HCT116 (cell line): Measurements from ENCODE around the gene NKX2-2. TPM values are rescaled to one million over a fixed set of nuclear protein-coding genes. Genes with fewer than 3 reads are reported as not detected.

Experiments used
- ATAC-seq: fragments of 200-7000 bp; cut with Tn5 transposase; 2 replicates; pipeline ENCODE4 v1.9.1; 2020; ENCODE audit warnings: mild to moderate bottlenecking, moderate library complexity
- BruUV-seq: library from RNA; stranded (reverse); fragments of 400-500 nt; replicated peaks from 2 replicates; lab custom pipeline; 2021; lab: Mats Ljungman, UMichigan
- CTCF ChIA-PET: fragments of 300-600 bp; sonication (Branson Sonifier 250); formaldehyde crosslinking; loops from one replicate; lab custom pipeline; 2021; ENCODE audit warnings: antibody characterized with exemption; lab: Charles Lee
- POLR2A ChIA-PET: fragments of 300-600, 350-600 bp; sonication (Branson Sonifier 250); formaldehyde crosslinking; loops from one replicate; lab custom pipeline; 2021; ENCODE audit warnings: antibody characterized with exemption; lab: Charles Lee
- RAD21 ChIA-PET, 2 experiments: fragments of 300-600 bp; sonication (Branson Sonifier 250); formaldehyde crosslinking; loops; one replicate each; lab custom pipeline; 2023; ENCODE audit warnings: low total read pairs in 2 of 2; ENCODE audit not compliant: uncharacterized antibody in 2 of 2, unreplicated experiment in 2 of 2, low non-redundant PET in 1 of 2; lab: Charles Lee
- DNase-seq: peaks from one replicate; pipeline ENCODE4 v3.0.0-alpha.2; 2010; ENCODE audit warnings: low read depth, low spot score
- H2AFZ ChIP-seq: fragments of 200-600 bp; shearing (Covaris generic), sonication (generic); 2 replicates; pipeline ENCODE4 v1.6.1; 2017; ENCODE audit warnings: low read depth, mixed run types, mixed read lengths, antibody characterized with exemption, low read length; ENCODE audit not compliant: poor library complexity, severe bottlenecking
- H3K27ac ChIP-seq: 2 replicates; pipeline ENCODE4 v1.5.1; 2012; ENCODE audit warnings: low read depth, low read length
- H3K27me3 ChIP-seq: fragments of 200-600 bp; sonication (generic); 2 replicates; pipeline ENCODE4 v1.6.1; 2016; ENCODE audit warnings: mixed run types, low read length, mixed read lengths; ENCODE audit not compliant: insufficient read depth
- H3K36me3 ChIP-seq, 2 experiments: fragments of 200-500 bp in 1 of 2; fragments of 200-600 bp in 1 of 2; sonication (Bioruptor generic) in 1 of 2; sonication (generic) in 1 of 2; 2 replicates each; pipeline versions ENCODE4 v1.5.1 to v1.6.1; 2014 to 2016; ENCODE audit warnings: low read length in 2 of 2, inconsistent platforms in 1 of 2, mixed read lengths in 1 of 2, mixed run types in 1 of 2; ENCODE audit not compliant: insufficient read depth in 2 of 2, control insufficient read depth in 1 of 2
- H3K4me1 ChIP-seq, 2 experiments: fragments of 200-600 bp in 1 of 2; sonication (generic) in 1 of 2; 2 replicates each; pipeline versions ENCODE4 v1.5.1 to v1.6.1; 2012 to 2017; ENCODE audit warnings: low read length in 2 of 2, inconsistent platforms in 1 of 2, mild to moderate bottlenecking in 1 of 2, mixed read lengths in 1 of 2, mixed run types in 1 of 2, moderate library complexity in 1 of 2; ENCODE audit not compliant: insufficient read depth in 2 of 2, control insufficient read depth in 1 of 2
- H3K4me2 ChIP-seq: fragments of 200-600 bp; sonication (generic); 2 replicates; pipeline ENCODE4 v1.6.1; 2017; ENCODE audit warnings: mixed run types, low read length, mixed read lengths
- H3K4me3 ChIP-seq, 2 experiments: fragments of 200-600 bp in 1 of 2; sonication (generic) in 1 of 2; replicated peaks in 1 of 2; 2 replicates each; pipeline ENCODE4 v1.5.1; 2011 to 2016; ENCODE audit warnings: low read length in 2 of 2, control low read depth in 1 of 2, low read depth in 1 of 2, mild to moderate bottlenecking in 1 of 2, mixed read lengths in 1 of 2, mixed run types in 1 of 2
- H3K79me2 ChIP-seq: fragments of 200-600 bp; sonication (generic); 2 replicates; pipeline ENCODE4 v1.6.1; 2017; ENCODE audit warnings: mild to moderate bottlenecking, mixed run types, low read length, moderate library complexity, mixed read lengths; ENCODE audit not compliant: insufficient read depth
- H3K9ac ChIP-seq: fragments of 200-600 bp; sonication (generic); 2 replicates; pipeline ENCODE4 v1.6.1; 2016; ENCODE audit warnings: low read length, mixed read lengths
- H3K9me2 ChIP-seq: fragments of 200-600 bp; sonication (generic), shearing (Covaris generic); 2 replicates; pipeline ENCODE4 v1.6.1; 2017; ENCODE audit warnings: mixed run types, mild to moderate bottlenecking, moderate library complexity; ENCODE audit not compliant: insufficient read depth
- H3K9me3 ChIP-seq, 2 experiments: fragments of 200-500 bp in 1 of 2; fragments of 200-600 bp in 1 of 2; sonication (Bioruptor generic) in 1 of 2; sonication (generic) in 1 of 2; 2 replicates each; pipeline ENCODE4 v1.6.1; 2014 to 2017; ENCODE audit warnings: low read length in 2 of 2, mixed read lengths in 2 of 2, inconsistent platforms in 1 of 2, low read depth in 1 of 2, mild to moderate bottlenecking in 1 of 2, mixed run types in 1 of 2, moderate library complexity in 1 of 2; ENCODE audit not compliant: control insufficient read depth in 1 of 2, insufficient read depth in 1 of 2
- H4K20me1 ChIP-seq: fragments of 200-600 bp; sonication (generic), shearing (Covaris generic); 2 replicates; pipeline ENCODE4 v1.6.1; 2017; ENCODE audit warnings: mixed run types, mild to moderate bottlenecking, moderate library complexity; ENCODE audit not compliant: insufficient read depth
- CEBPB ChIP-seq: IDR thresholded peaks from 2 replicates; pipeline ENCODE4 v1.6.1; 2012; ENCODE audit warnings: low read depth
- EGR1 ChIP-seq: IDR thresholded peaks from 2 replicates; pipeline ENCODE4 v1.6.1; 2012; ENCODE audit warnings: low read depth
- ELF1 ChIP-seq: IDR thresholded peaks from 2 replicates; pipeline ENCODE4 v1.6.1; 2012; ENCODE audit warnings: low read depth, borderline replicate concordance
- EZH2 ChIP-seq: fragments of 200-600 bp; sonication (generic); IDR thresholded peaks from 2 replicates; pipeline ENCODE4 v1.6.1; 2017; ENCODE audit warnings: antibody characterized with exemption, mixed run types
- EZH2phosphoT487 ChIP-seq: fragments of 200-600 bp; IDR thresholded peaks from 2 replicates; pipeline ENCODE4 v1.6.1; 2018; ENCODE audit warnings: antibody characterized with exemption, borderline replicate concordance
- FOSL1 ChIP-seq: IDR thresholded peaks from 2 replicates; pipeline ENCODE4 v1.6.1; 2012; ENCODE audit warnings: low read depth
- JUND ChIP-seq: IDR thresholded peaks from 2 replicates; pipeline ENCODE4 v1.6.1; 2012
- POLR2A ChIP-seq: IDR thresholded peaks from 2 replicates; pipeline ENCODE4 v1.7.0; 2011; ENCODE audit warnings: borderline replicate concordance; ENCODE audit not compliant: insufficient read depth, insufficient read length; ENCODE audit errors: extremely low read depth
- POLR2AphosphoS5 ChIP-seq: IDR thresholded peaks from 2 replicates; pipeline ENCODE4 v1.6.1; 2011; ENCODE audit warnings: mild to moderate bottlenecking, low read depth, low read length, moderate library complexity
- RAD21 ChIP-seq: IDR thresholded peaks from 2 replicates; pipeline ENCODE4 v1.6.1; 2012; ENCODE audit warnings: low read depth, mild to moderate bottlenecking
- SP1 ChIP-seq: IDR thresholded peaks from 2 replicates; pipeline ENCODE4 v1.6.1; 2012; ENCODE audit warnings: low read depth
- SRF ChIP-seq: IDR thresholded peaks from 2 replicates; pipeline ENCODE4 v1.6.1; 2012; ENCODE audit warnings: low read depth
- TCF7L2 ChIP-seq: IDR thresholded peaks from 2 replicates; pipeline ENCODE4 v1.7.0; 2011; ENCODE audit warnings: borderline replicate concordance, inconsistent platforms; ENCODE audit not compliant: insufficient read depth, insufficient read length; ENCODE audit errors: extremely low read depth
- ZNF274 ChIP-seq: fragments of 200-500 bp; sonication (Bioruptor generic); IDR thresholded peaks from 2 replicates; pipeline ENCODE4 v1.6.1; 2014; ENCODE audit warnings: mild to moderate bottlenecking, low read depth, low read length, inconsistent platforms
- intact Hi-C: fragments of 100-400 bp; cut with micrococcal nuclease; formaldehyde crosslinking; loops from 2 replicates; pipeline ENCODE4 v1.10.0; 2022
- total RNA-seq: library from RNA; stranded (reverse); gene quantifications from one replicate; pipeline ENCODE4 v1.2.1, GENCODE V29; 2021; ENCODE audit not compliant: unreplicated experiment
- TF ChIP-seq, protein P1 (sequence below): IDR thresholded peaks from 2 replicates; pipeline ENCODE4 v1.6.1; 2012; ENCODE audit warnings: low read depth
- TF ChIP-seq, protein P2 (sequence below): IDR thresholded peaks from 2 replicates; pipeline ENCODE4 v1.6.1; 2011; ENCODE audit warnings: mild to moderate bottlenecking, low read length, moderate library complexity; ENCODE audit not compliant: insufficient replicate concordance; ENCODE audit errors: extremely low read depth
- TF ChIP-seq, protein P3 (sequence below): IDR thresholded peaks from 2 replicates; pipeline ENCODE4 v1.6.1; 2012
- TF ChIP-seq, protein P4 (sequence below): IDR thresholded peaks from 2 replicates; pipeline ENCODE4 v1.6.1; 2012

NKX2-2 gene
- total RNA-seq, 1 experiment from 2014 or later: not detected

DNA sequence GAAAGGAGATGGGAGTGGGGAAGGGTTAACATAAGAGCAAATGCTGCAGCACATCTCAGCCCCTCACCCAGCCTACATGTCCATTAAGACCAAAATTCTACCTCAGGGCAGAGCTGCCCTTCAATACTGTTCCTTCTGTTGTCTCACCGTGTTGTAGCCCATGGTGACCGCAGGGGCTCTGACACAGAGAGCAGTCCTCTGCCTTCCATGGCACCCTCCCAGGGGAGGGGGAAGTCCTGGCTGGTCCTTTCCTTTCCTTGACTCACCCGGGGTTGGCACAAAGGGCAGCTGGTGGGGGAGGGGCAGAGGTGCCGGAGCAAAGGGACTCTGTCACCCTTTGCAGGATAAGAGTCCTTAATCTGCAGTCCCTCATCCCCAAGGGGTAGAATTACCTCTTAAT lies 15.2 kb downstream of the NKX2-2 start:
- no peaks in the 10 kb centered on the region for H3K4me1 ChIP-seq
- H4K20me1 ChIP-seq: no peaks in the 10 kb centered on the region
- no peak overlapping the region for H3K4me3 ChIP-seq
- ChIA-PET POLR2A (no interaction called here), CTCF (no interaction called here), RAD21 (no interaction called here)
- no peaks in the 10 kb centered on the region for H3K27me3 ChIP-seq
- DNase-seq (no peak), ATAC-seq (no peak)
- intact Hi-C loops: no loop called here
- no peak overlapping the region for H3K27ac ChIP-seq
- H3K4me2 ChIP-seq: no peak overlapping the region
- H3K9me3 ChIP-seq: no peaks in the 10 kb centered on the region
- H3K36me3 ChIP-seq: peaks cover 0 to 11% of the 10 kb centered on the region in 2 experiments; a peak in 1 of 4 replicates
- H3K9ac ChIP-seq: no peak overlapping the region
- no peak overlapping the region for H2AFZ ChIP-seq
- no TSS peak for BruUV-seq
- TF ChIP-seq POLR2A (no peak), ZNF274 (no peak), SRF (no peak), EGR1 (no peak), ELF1 (no peak), CEBPB (no peak), FOSL1 (no peak), JUND (no peak), RAD21 (no peak), TCF7L2 (no peak), EZH2phosphoT487 (no peak), EZH2 (no peak), SP1 (no peak), POLR2AphosphoS5 (no peak)
- TF ChIP-seq, protein P1, sequence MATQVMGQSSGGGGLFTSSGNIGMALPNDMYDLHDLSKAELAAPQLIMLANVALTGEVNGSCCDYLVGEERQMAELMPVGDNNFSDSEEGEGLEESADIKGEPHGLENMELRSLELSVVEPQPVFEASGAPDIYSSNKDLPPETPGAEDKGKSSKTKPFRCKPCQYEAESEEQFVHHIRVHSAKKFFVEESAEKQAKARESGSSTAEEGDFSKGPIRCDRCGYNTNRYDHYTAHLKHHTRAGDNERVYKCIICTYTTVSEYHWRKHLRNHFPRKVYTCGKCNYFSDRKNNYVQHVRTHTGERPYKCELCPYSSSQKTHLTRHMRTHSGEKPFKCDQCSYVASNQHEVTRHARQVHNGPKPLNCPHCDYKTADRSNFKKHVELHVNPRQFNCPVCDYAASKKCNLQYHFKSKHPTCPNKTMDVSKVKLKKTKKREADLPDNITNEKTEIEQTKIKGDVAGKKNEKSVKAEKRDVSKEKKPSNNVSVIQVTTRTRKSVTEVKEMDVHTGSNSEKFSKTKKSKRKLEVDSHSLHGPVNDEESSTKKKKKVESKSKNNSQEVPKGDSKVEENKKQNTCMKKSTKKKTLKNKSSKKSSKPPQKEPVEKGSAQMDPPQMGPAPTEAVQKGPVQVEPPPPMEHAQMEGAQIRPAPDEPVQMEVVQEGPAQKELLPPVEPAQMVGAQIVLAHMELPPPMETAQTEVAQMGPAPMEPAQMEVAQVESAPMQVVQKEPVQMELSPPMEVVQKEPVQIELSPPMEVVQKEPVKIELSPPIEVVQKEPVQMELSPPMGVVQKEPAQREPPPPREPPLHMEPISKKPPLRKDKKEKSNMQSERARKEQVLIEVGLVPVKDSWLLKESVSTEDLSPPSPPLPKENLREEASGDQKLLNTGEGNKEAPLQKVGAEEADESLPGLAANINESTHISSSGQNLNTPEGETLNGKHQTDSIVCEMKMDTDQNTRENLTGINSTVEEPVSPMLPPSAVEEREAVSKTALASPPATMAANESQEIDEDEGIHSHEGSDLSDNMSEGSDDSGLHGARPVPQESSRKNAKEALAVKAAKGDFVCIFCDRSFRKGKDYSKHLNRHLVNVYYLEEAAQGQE: no peak
- TF ChIP-seq, protein P2, sequence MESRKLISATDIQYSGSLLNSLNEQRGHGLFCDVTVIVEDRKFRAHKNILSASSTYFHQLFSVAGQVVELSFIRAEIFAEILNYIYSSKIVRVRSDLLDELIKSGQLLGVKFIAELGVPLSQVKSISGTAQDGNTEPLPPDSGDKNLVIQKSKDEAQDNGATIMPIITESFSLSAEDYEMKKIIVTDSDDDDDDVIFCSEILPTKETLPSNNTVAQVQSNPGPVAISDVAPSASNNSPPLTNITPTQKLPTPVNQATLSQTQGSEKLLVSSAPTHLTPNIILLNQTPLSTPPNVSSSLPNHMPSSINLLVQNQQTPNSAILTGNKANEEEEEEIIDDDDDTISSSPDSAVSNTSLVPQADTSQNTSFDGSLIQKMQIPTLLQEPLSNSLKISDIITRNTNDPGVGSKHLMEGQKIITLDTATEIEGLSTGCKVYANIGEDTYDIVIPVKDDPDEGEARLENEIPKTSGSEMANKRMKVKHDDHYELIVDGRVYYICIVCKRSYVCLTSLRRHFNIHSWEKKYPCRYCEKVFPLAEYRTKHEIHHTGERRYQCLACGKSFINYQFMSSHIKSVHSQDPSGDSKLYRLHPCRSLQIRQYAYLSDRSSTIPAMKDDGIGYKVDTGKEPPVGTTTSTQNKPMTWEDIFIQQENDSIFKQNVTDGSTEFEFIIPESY: no peak
- TF ChIP-seq, protein P3, sequence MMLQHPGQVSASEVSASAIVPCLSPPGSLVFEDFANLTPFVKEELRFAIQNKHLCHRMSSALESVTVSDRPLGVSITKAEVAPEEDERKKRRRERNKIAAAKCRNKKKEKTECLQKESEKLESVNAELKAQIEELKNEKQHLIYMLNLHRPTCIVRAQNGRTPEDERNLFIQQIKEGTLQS: no peak
- TF ChIP-seq, protein P4, sequence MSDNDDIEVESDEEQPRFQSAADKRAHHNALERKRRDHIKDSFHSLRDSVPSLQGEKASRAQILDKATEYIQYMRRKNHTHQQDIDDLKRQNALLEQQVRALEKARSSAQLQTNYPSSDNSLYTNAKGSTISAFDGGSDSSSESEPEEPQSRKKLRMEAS: no peak
- TF ChIP-seq, all 23 proteins: peak for 0
- Histone ChIP-seq H3K79me2 (no peaks in the 10 kb centered on the region), H3K9me2 (no peaks in the 10 kb centered on the region)
